Skeletal muscle satellite cell (primary cell): Measurements from ENCODE around the gene LRMDA.

Experiments used
- H3K27me3 ChIP-seq: 2 replicates; pipeline ENCODE4 v1.7.0; 2013; ENCODE audit warnings: low read length; ENCODE audit not compliant: control insufficient read depth, insufficient read depth
- H3K36me3 ChIP-seq: 2 replicates; pipeline ENCODE4 v1.7.0; 2013; ENCODE audit warnings: mild to moderate bottlenecking, control low read depth, low read length; ENCODE audit not compliant: insufficient read depth
- H3K4me1 ChIP-seq: 2 replicates; pipeline ENCODE4 v1.7.0; 2013; ENCODE audit warnings: low read length; ENCODE audit not compliant: control insufficient read depth, insufficient read depth
- H3K4me2 ChIP-seq: 2 replicates; pipeline ENCODE4 v1.7.0; 2013; ENCODE audit warnings: mild to moderate bottlenecking, low read length
- H3K4me3 ChIP-seq: 2 replicates; pipeline ENCODE4 v1.7.0; 2013; ENCODE audit warnings: low read length
- H3K9ac ChIP-seq: 2 replicates; pipeline ENCODE4 v1.7.0; 2013; ENCODE audit warnings: mild to moderate bottlenecking, low read depth, low read length, moderate library complexity
- H3K9me3 ChIP-seq: replicated peaks from 2 replicates; pipeline ENCODE4 v1.7.0; 2013; ENCODE audit warnings: mild to moderate bottlenecking, control low read depth, low read length

LRMDA gene

GRCh38 chr10:76001461-76001860, 570.0 kb downstream of the LRMDA start:
- H3K9ac ChIP-seq = no peak overlapping the region

GRCh38 chr10:76002262-76002854, 570.9 kb downstream of the LRMDA start:
- Histone ChIP-seq H3K36me3 (no peaks in the 10 kb centered on the region), H3K9me3 (no peaks in the 10 kb centered on the region), H3K4me3 (no peak overlapping the region), H3K4me2 (no peak overlapping the region), H3K27me3 (peaks cover 33% of the 10 kb centered on the region), H3K4me1 (no peaks in the 10 kb centered on the region), H3K9ac (no peak overlapping the region)

More at GRCh38 chr10:76001461-76001860, 570.0 kb downstream of the LRMDA start:
- H3K27me3 ChIP-seq = peaks cover 30% of the 10 kb centered on the region
- H3K36me3 ChIP-seq = no peaks in the 10 kb centered on the region
- no peak overlapping the region for H3K4me3 ChIP-seq
- H3K4me2 ChIP-seq = no peak overlapping the region
- H3K4me1 ChIP-seq = no peaks in the 10 kb centered on the region
- no peaks in the 10 kb centered on the region for H3K9me3 ChIP-seq

DNA sequence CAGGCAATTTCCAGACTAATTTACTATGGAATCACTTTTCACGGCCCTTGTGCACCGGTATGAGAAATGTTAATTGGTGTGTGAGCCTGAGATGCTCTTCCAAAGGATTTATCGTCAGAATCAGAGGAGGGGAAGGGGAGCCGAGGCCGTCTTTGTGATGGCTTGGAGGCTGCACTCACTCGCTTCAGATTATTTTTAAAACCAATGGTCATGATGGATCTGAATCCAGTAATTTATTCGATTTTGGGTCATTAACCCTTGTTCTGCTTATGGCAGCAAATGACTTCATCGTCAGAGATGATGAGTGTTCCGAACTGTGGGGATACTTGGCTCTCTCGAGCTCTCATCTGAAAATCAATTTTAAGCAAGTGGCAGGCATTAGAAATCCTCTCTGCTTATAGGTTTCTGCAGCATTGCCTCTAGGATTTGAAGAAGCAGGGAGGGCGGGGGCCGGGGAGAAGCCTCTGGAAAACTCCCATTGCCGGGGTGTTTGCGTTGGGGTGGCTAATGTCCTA, 576.3 kb downstream of the LRMDA start:
- H3K9ac ChIP-seq = no peak overlapping the region
- no peaks in the 10 kb centered on the region for H3K36me3 ChIP-seq
- no peaks in the 10 kb centered on the region for H3K9me3 ChIP-seq
- no peak overlapping the region for H3K4me3 ChIP-seq
- H3K4me2 ChIP-seq = no peak overlapping the region
- no peaks in the 10 kb centered on the region for H3K4me1 ChIP-seq
- peaks cover 29% of the 10 kb centered on the region for H3K27me3 ChIP-seq

GRCh38 chr10:76009531-76009930, 578.1 kb downstream of the LRMDA start:
- Histone ChIP-seq H3K9ac (no peak overlapping the region), H3K9me3 (no peaks in the 10 kb centered on the region), H3K27me3 (peaks cover 32% of the 10 kb centered on the region), H3K4me1 (no peaks in the 10 kb centered on the region), H3K36me3 (no peaks in the 10 kb centered on the region), H3K4me3 (no peak overlapping the region), H3K4me2 (no peak overlapping the region)

DNA sequence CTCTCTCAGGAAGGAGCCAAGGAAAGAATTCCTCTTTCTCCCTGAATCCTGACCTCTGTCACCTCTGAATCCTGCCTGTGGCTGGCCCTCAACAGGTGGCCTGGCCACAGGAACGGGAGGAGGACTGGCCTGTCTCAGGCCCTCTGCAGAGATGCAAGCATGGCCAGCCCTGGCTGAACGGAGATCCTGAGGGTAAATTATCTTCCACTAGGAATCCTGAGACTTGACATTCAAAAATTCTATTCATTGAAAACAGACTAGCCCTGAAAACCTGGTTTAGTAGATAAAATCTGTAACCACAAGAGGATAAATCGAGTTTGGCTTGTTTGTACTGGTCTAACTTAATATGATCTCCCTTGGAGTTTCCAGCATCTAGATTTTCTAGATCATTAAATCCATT, 579.3 kb downstream of the LRMDA start:
- no peaks in the 10 kb centered on the region for H3K9me3 ChIP-seq
- H3K36me3 ChIP-seq = no peaks in the 10 kb centered on the region
- no peaks in the 10 kb centered on the region for H3K4me1 ChIP-seq
- H3K9ac ChIP-seq = no peak overlapping the region
- H3K27me3 ChIP-seq = peaks cover 32% of the 10 kb centered on the region
- no peak overlapping the region for H3K4me2 ChIP-seq
- H3K4me3 ChIP-seq = no peak overlapping the region

DNA sequence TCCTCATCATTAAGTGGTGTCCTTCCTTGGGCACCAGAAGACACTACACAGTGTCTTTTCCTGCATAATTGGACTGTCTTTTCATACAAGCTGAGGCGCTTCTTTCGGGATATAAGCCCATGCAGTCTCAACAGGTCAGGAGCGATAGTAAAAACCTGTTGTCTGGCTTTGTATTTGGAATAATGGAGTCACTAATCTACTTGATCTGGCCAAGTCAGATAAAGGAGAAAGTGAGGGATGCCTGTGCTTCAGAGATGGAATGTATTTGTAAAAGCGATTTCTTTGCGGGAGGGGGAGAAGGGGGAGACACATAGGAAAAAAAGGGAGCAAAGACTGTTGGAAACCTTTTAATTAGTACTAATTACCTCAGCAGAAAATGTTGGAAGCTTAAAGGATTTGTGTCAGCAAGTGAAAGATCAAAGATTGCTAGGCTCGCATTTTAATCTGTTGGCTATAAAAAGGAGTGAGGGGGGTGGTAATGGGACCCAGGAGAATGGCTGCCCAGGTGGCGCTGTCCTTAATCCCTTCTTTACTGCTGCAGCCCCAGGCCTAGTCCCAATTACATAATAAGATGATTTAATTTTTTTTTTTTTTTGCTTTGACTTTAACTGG, 581.4 kb downstream of the LRMDA start:
- Histone ChIP-seq H3K9ac (no peak overlapping the region), H3K36me3 (no peaks in the 10 kb centered on the region), H3K4me2 (no peak overlapping the region), H3K4me3 (no peak overlapping the region), H3K27me3 (peaks cover 27% of the 10 kb centered on the region), H3K9me3 (no peaks in the 10 kb centered on the region), H3K4me1 (no peaks in the 10 kb centered on the region)

DNA sequence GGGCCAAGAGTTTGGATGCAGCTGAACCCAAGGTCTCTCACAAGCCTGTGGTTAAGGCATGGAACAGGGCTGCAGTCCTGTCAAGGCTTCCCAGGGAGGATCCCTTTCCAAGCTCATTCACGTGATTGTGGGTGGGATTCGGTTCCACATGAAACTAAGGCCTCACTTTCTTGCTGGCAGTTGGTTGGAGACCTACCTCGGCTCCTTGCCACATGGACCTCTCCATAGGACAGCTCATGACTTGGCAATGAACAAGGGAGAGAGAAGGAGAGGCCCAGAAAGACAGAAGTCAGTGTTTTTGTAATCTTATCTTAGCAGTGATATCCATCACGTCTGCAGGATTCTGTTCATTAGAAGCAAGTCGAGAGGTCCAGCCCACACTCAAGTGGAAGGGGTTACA, 583.8 kb downstream of the LRMDA start:
- H3K9ac ChIP-seq = no peak overlapping the region
- peaks cover 17% of the 10 kb centered on the region for H3K27me3 ChIP-seq
- no peak overlapping the region for H3K4me2 ChIP-seq
- no peaks in the 10 kb centered on the region for H3K9me3 ChIP-seq
- H3K36me3 ChIP-seq = no peaks in the 10 kb centered on the region
- H3K4me1 ChIP-seq = no peaks in the 10 kb centered on the region
- no peak overlapping the region for H3K4me3 ChIP-seq

- H3K36me3 ChIP-seq = no peaks in the 10 kb centered on the region
- no peaks in the 10 kb centered on the region for H3K9me3 ChIP-seq
- no peak overlapping the region for H3K9ac ChIP-seq
- no peak overlapping the region for H3K4me2 ChIP-seq
- H3K4me3 ChIP-seq = no peak overlapping the region
- peaks cover 10% of the 10 kb centered on the region for H3K27me3 ChIP-seq
- no peaks in the 10 kb centered on the region for H3K4me1 ChIP-seq
These were observed 585.8 kb downstream of the LRMDA start for GRCh38 chr10:76017026-76017732.

DNA sequence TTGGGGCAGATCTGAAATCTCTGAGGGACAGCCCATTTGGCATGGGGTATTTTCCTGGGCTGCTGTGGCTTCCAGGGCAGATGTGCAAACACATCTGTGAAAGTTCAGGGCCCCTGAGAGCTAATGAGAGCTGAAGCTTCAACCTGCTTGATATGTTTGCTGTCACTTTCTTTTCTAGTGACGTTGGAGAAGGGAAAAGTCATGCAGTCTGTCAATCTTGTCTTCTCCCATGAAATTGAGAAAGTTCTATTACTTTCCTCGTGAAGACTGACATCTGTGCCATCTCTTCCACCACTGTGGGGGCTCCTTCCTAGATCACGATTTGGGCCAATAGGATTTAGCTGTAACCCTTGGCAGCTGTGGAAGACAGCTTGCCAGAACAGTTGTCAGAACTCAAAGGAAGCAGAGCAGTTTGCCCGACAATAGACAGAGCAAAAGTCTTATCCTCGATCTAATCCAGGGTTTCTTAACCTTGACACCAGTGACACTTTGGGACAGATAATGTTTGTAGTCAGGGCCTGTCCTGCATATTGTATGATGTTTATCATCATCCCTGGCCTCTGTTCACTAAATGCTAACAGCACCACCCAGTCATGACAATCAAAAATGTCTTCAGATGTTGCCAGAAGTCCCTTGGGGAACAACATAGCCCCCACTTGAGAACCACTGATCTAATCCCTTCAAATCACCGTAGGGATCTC, 586.5 kb downstream of the LRMDA start:
- no peaks in the 10 kb centered on the region for H3K36me3 ChIP-seq
- no peak overlapping the region for H3K4me2 ChIP-seq
- H3K4me1 ChIP-seq = no peaks in the 10 kb centered on the region
- peaks cover 8% of the 10 kb centered on the region for H3K27me3 ChIP-seq
- no peak overlapping the region for H3K4me3 ChIP-seq
- H3K9ac ChIP-seq = no peak overlapping the region
- H3K9me3 ChIP-seq = no peaks in the 10 kb centered on the region

GRCh38 chr10:76020630-76021029, 589.2 kb downstream of the LRMDA start:
- peaks cover 5% of the 10 kb centered on the region for H3K27me3 ChIP-seq
- no peak overlapping the region for H3K9ac ChIP-seq
- H3K4me2 ChIP-seq = no peak overlapping the region
- H3K4me3 ChIP-seq = no peak overlapping the region
- no peaks in the 10 kb centered on the region for H3K36me3 ChIP-seq
- H3K9me3 ChIP-seq = no peaks in the 10 kb centered on the region
- no peaks in the 10 kb centered on the region for H3K4me1 ChIP-seq

- Histone ChIP-seq H3K4me2 (no peak overlapping the region), H3K9ac (no peak overlapping the region), H3K36me3 (no peaks in the 10 kb centered on the region), H3K4me3 (no peak overlapping the region), H3K4me1 (no peaks in the 10 kb centered on the region), H3K9me3 (no peaks in the 10 kb centered on the region), H3K27me3 (peaks cover 10% of the 10 kb centered on the region)
These were observed 590.0 kb downstream of the LRMDA start for GRCh38 chr10:76021398-76021797.
